ENCODE results near the gene TGFBR3L. TPM values are rescaled to one million over a fixed set of nuclear protein-coding genes. Genes with fewer than 3 reads are reported as not detected.
A peak's percentile ranks its signal among the peaks of the same experiment; 100 is the strongest.

The TGFBR3L gene
- total and polyA plus RNA-seq, 9 donors = 0.18 to 6.9 (median 1.0) TPM; not detected in 6

DNA sequence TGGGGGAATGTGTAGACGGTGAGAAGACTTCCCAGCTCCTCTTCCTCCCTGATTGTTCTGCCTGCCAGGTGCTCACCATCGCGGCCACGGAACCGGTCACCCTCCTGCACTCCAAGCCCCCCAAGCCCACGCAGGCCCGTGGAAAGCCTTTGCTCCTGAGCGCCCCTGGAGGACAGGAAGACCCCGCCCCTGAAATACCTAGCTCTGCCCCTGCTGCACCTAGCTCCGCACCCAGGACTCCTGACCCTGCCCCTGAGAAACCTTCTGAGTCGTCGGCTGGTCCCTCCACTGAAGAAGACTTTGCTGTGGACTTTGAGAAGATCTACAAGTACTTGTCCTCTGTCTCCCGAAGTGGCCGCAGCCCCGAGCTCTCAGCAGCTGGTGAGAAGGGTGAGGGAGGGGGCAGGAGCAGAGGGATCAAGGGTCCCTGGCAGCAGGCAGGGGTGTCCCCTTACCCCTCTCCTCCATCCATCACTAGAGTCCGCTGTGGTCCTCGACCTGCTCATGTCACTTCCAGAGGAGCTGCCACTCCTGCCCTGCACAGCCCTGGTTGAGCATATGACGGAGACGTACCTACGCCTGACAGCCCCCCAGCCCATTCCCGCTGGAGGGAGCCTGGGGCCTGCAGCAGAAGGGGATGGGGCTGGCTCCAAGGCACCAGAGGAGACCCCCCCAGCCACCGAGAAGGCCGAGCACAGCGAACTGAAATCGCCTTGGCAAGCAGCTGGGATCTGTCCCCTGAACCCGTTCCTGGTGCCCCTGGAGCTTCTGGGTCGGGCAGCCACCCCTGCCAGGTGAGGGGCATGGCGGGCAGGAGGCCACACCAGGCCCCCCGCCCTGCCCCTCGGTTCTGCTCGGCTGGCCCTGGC lies 7.6 kb downstream of the TGFBR3L start:
- no peak for TF ChIP-seq POLR2A (IDR thresholded peaks at IDR 0.05)
- TF ChIP-seq EP300 (IDR thresholded peaks at IDR 0.05) = no peak
- TF ChIP-seq, protein P1, sequence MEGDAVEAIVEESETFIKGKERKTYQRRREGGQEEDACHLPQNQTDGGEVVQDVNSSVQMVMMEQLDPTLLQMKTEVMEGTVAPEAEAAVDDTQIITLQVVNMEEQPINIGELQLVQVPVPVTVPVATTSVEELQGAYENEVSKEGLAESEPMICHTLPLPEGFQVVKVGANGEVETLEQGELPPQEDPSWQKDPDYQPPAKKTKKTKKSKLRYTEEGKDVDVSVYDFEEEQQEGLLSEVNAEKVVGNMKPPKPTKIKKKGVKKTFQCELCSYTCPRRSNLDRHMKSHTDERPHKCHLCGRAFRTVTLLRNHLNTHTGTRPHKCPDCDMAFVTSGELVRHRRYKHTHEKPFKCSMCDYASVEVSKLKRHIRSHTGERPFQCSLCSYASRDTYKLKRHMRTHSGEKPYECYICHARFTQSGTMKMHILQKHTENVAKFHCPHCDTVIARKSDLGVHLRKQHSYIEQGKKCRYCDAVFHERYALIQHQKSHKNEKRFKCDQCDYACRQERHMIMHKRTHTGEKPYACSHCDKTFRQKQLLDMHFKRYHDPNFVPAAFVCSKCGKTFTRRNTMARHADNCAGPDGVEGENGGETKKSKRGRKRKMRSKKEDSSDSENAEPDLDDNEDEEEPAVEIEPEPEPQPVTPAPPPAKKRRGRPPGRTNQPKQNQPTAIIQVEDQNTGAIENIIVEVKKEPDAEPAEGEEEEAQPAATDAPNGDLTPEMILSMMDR (IDR thresholded peaks at IDR 0.05) = no peak
- Histone ChIP-seq H3K36me3 (no peaks in the 10 kb centered on the region), H3K27me3 (no peaks in the 10 kb centered on the region), H3K4me3 (no peak overlapping the region), H3K27ac (no peak overlapping the region), H3K9me3 (no peaks in the 10 kb centered on the region), H3K4me1 (ENCODE audit: insufficient read depth) (peaks cover 33% of the 10 kb centered on the region)
- 81 to 90% (median 87%) methylated on average over 28 to 31 of the region's 31 CpGs for WGBS, 3 donors
- DNase-seq = peak in 3 of 5 donors; percentile 49 to 53 (median 52)
- intact Hi-C loops (cut with DNase I) = no loop called here

GRCh38 chr19:7922836-7923195 lies 8.2 kb downstream of the TGFBR3L start:
- peak in 1 of 5 donors; percentile 38 for DNase-seq
- Histone ChIP-seq H3K27ac (no peak overlapping the region), H3K36me3 (no peaks in the 10 kb centered on the region), H3K9me3 (no peaks in the 10 kb centered on the region), H3K27me3 (no peaks in the 10 kb centered on the region), H3K4me1 (ENCODE audit: insufficient read depth) (peaks cover 36% of the 10 kb centered on the region), H3K4me3 (no peak overlapping the region)
- 82 to 87% (median 85%) methylated on average over 8 of the region's 8 CpGs for WGBS, 3 donors
- no peak for TF ChIP-seq EP300 (IDR thresholded peaks at IDR 0.05)
- TF ChIP-seq, protein P1 (IDR thresholded peaks at IDR 0.05) = no peak
- TF ChIP-seq POLR2A (IDR thresholded peaks at IDR 0.05) = no peak
- intact Hi-C loops (cut with DNase I) = no loop called here

GRCh38 chr19:7923295-7924191 lies 8.9 kb downstream of the TGFBR3L start:
- TF ChIP-seq POLR2A (IDR thresholded peaks at IDR 0.05) (no peak), EP300 (IDR thresholded peaks at IDR 0.05) (no peak)
- TF ChIP-seq, protein P1 (IDR thresholded peaks at IDR 0.05) = no peak
- Histone ChIP-seq H3K4me1 (ENCODE audit: insufficient read depth) (peaks cover 38% of the 10 kb centered on the region), H3K9me3 (no peaks in the 10 kb centered on the region), H3K27ac (no peak overlapping the region), H3K36me3 (no peaks in the 10 kb centered on the region), H3K4me3 (peak overlapping the region; percentile 13), H3K27me3 (no peaks in the 10 kb centered on the region)
- intact Hi-C loops (cut with DNase I) = no loop called here
- DNase-seq = peak in 3 of 5 donors; percentile 55 to 63 (median 60)
- WGBS, 3 donors = 66 to 84% (median 69%) methylated on average over 29 to 31 of the region's 31 CpGs

GRCh38 chr19:7924241-7924640 lies 9.6 kb downstream of the TGFBR3L start:
- Histone ChIP-seq H3K9me3 (no peaks in the 10 kb centered on the region), H3K4me3 (peak overlapping the region; percentile 41), H3K36me3 (no peaks in the 10 kb centered on the region), H3K27me3 (no peaks in the 10 kb centered on the region), H3K27ac (no peak overlapping the region), H3K4me1 (ENCODE audit: insufficient read depth) (peaks cover 41% of the 10 kb centered on the region)
- intact Hi-C loops (cut with DNase I) = no loop called here
- DNase-seq = no peak
- 58 to 65% (median 62%) methylated on average over 12 of the region's 12 CpGs for WGBS, 3 donors
- TF ChIP-seq EP300 (IDR thresholded peaks at IDR 0.05) (no peak), POLR2A (IDR thresholded peaks at IDR 0.05) (no peak)
- TF ChIP-seq, protein P1 (IDR thresholded peaks at IDR 0.05) = no peak

Measured in ovary (tissue), 9 donors.